IPS DF 4.7 (cell line): Measurements from ENCODE around the gene RSKR.
"Not testable (repeated sequence)": the region's sequence is repeated elsewhere in the genome, so short reads cannot be mapped to it uniquely, and the experiment has no call there.

Experiments
- DNase-seq: peaks from one replicate; pipeline ENCODE4 v3.0.0-alpha.2; 2013; ENCODE audit warnings: low spot score; ENCODE audit errors: extremely low read depth

Gene RSKR

GRCh38 chr17:28622186-28622585, 8.2 kb upstream of the RSKR start:
- no peak for DNase-seq

GRCh38 chr17:28620010-28620409, 6.0 kb upstream of the RSKR start:
- no peak for DNase-seq

DNA sequence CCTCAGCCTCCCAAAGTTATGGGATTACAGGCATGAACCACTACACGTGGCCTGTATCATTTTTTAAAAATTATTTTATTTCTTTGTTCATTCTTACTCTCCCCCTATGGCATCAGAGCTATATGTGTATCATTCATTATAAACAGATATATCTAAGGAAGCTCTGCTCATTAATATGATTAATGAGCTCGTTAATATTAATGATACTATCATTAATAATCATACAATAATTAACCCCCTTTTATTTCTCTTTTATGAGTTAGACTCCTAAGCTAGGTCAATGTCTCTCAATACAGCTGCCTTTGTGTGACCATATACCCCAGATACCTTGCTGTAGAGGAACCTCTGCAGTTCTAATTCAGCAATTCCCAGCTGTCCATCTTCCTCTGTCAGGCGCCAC, 4.5 kb upstream of the RSKR start:
- no peak for DNase-seq

- no peak for DNase-seq
Observed at GRCh38 chr17:28616281-28616680, 2.3 kb upstream of the RSKR start.

- no peak for DNase-seq
Observed at GRCh38 chr17:28615260-28615940, 1.4 kb upstream of the RSKR start.

- no peak for DNase-seq
Observed at GRCh38 chr17:28612936-28613872, 781 bp downstream of the RSKR start.

DNA sequence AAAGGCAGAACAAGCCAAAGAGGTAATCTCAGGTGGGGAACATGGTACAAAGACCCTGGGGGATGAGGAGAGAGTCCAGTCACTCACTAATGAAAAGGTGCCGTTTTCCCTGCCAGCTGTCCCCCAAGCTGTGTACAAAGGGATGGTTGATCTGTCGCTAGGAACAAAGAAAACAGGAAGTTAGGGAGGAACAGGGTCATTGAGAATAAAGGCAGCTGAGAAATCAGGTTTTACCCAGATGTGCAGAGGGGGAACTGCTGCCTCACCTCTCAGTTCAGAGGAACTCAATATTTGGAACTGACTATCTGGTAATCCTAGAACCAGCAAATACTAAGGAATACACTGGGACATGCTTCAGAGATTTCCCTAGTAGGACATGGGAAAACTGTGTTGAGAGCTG, 1.5 kb downstream of the RSKR start:
- no peak for DNase-seq

GRCh38 chr17:28610376-28610775, 3.6 kb downstream of the RSKR start:
- no peak for DNase-seq

GRCh38 chr17:28604031-28604430, 10.0 kb downstream of the RSKR start:
- not testable (repeated sequence) for DNase-seq

DNA sequence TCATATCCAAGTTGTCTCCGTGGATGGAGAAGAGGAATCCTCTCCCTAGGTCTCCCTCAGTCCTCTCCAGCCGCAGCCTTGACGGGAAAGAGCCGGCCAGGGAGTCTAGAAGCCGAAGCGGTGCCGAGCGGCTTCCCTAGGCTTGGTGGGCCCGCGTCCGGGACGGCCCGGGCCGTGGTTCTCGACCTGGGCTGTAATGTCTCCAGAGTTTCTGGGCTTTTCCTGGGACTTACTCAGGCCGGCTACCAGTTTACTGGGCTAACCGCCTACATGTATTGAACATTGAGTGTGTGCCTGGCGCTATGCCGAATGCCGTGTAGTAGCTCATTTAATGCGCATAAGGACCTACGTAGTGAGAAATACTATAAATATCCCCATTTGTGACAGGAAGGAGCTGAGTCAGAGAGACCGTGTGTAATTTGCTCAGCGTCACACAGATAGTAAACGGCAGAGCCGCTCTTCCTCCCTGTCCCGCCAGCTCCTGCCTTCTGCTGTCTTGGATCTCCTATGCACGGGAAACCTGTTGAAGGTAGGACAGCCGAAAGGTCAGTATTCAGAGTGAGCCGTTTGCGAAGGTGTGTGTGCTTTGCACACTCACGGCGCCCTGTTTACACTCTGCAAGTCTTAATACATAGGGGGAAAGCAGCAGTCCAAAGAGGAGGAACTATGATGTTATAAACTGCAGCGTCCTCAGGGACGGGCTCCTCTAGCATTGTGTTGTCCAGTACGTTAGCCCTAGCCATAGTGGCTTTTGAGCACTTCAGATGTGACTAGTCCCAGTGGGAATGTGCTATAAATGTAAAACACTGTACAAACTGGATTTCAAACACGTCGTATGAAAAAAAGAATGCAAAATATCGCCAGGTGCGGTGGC, 14.4 kb downstream of the RSKR start:
- no peak for DNase-seq

GRCh38 chr17:28598799-28599310, 15.1 kb downstream of the RSKR start, which contains the start of gene SPAG5:
SPAG5 (minus strand) TSS chr17:28599025; CDS start chr17:28598946, 79 bp downstream.
- peak; percentile 72 for DNase-seq

DNA sequence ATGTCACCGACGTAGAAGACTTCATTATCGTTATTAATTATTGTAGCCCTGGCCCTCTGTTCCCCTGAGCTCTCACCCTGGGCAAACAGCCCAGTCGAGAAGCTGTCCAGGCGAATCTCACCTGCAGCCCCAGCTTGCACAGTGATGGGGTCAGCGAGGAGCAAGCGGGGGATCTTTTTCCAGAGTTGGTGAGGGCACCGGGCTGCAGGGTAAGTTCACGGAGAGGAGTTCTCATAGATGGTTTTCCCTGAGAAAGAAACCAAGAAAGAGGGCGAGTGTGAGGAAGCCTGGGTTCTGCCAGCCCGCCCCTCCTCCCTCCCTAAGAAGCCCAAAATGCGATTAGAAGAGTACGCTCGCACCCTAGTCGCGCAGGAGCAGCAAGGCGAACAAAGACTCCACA, 15.6 kb downstream of the RSKR start:
- DNase-seq: no peak

- DNase-seq: no peak
Observed at GRCh38 chr17:28597606-28598383, 16.2 kb downstream of the RSKR start.

DNA sequence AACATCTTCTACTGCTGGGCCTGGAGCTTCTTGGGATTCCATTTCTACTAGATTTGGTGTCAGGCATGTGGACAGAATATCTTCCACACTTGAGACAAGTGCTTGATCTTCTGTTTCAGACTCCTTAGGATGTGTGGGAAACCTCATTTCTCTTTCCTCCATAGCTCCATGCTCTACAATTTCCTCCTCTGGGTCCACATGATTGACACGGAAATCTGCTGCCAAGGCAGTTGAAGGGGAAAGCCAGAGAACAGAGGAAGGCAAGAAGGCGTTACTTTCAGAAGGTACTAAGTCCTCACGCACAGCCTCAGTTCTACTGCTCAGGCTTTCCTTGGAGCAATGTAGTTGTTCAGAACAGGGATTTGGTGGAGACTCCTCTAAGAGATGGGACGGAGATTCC, 21.7 kb downstream of the RSKR start:
- no peak for DNase-seq

GRCh38 chr17:28585851-28586250, 28.1 kb downstream of the RSKR start:
- DNase-seq: no peak

- DNase-seq: no peak
Observed at GRCh38 chr17:28584434-28584833, 29.6 kb downstream of the RSKR start.

GRCh38 chr17:28582513-28582912, 31.5 kb downstream of the RSKR start:
- DNase-seq: no peak

GRCh38 chr17:28580959-28581358, 33.0 kb downstream of the RSKR start:
- DNase-seq: no peak

DNA sequence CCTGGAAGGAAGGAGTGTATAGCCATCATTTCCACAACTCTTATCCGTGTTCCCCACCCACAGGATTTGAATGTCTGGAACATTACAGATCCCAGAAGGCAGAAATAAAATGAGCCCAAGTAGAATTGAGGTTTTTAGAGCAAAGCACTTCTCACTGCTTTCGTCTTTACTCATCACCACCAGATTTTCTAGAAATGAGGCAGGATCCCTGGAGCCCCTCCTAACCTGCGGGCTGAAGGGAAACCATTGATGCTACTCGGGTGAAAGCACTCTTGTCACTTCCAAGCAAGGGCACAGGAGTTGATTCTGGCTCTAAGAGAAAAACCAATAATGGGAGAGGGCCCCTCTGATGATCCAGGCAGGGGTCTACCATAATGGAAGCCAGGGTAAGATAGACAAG, 34.5 kb downstream of the RSKR start:
- DNase-seq: no peak
